Stimulated activated CD8-positive, alpha-beta memory T cell treated with anti-CD3 and anti-CD28 coated beads, Interleukin-15, amount 100 ng/mL, for 48 hours (primary cell): ENCODE measurements around the gene MCF2L2.

ENCODE experiments used
- DNase-seq, 2 donors: peaks; one replicate each; pipeline ENCODE4 v3.0.0-alpha.2; 2020; ENCODE audit warnings: low read depth in 2 of 2

The MCF2L2 gene

GRCh38 chr3:183163563-183163962 is 264.9 kb downstream of the MCF2L2 start:
- DNase-seq, result no peak

GRCh38 chr3:183161552-183162336 is 266.7 kb downstream of the MCF2L2 start:
- no peak for DNase-seq

- no peak for DNase-seq
Observed at GRCh38 chr3:183160616-183161015, 267.8 kb downstream of the MCF2L2 start.

- DNase-seq, result no peak
Observed at GRCh38 chr3:183159333-183159732, 269.1 kb downstream of the MCF2L2 start.

- peak; percentile 46 to 54 for DNase-seq
Observed at GRCh38 chr3:183158551-183159006, 269.8 kb downstream of the MCF2L2 start.

GRCh38 chr3:183158113-183158512 is 270.3 kb downstream of the MCF2L2 start:
- DNase-seq, result no peak

- DNase-seq, result no peak
Observed at GRCh38 chr3:183156266-183156665, 272.2 kb downstream of the MCF2L2 start.

GRCh38 chr3:183155499-183155898 is 272.9 kb downstream of the MCF2L2 start:
- no peak for DNase-seq

GRCh38 chr3:183153210-183153950 is 275.0 kb downstream of the MCF2L2 start:
- DNase-seq, result no peak

GRCh38 chr3:183151821-183152351 is 276.5 kb downstream of the MCF2L2 start:
- no peak for DNase-seq

- no peak for DNase-seq
Observed at GRCh38 chr3:183151086-183151485, 277.3 kb downstream of the MCF2L2 start.

GRCh38 chr3:183149915-183150750 is 278.3 kb downstream of the MCF2L2 start:
- DNase-seq, result no peak

- DNase-seq, result no peak
Observed at GRCh38 chr3:183148056-183148455, 280.4 kb downstream of the MCF2L2 start.

GRCh38 chr3:183144363-183144762 is 284.1 kb downstream of the MCF2L2 start:
- DNase-seq, result no peak

GRCh38 chr3:183142199-183142598 is 286.2 kb downstream of the MCF2L2 start:
- DNase-seq, result no peak

GRCh38 chr3:183134844-183135243 is 293.6 kb downstream of the MCF2L2 start:
- DNase-seq, result no peak

- DNase-seq, result no peak
Observed at GRCh38 chr3:183132409-183132808, 296.0 kb downstream of the MCF2L2 start.

GRCh38 chr3:183131735-183132134 is 296.7 kb downstream of the MCF2L2 start:
- no peak for DNase-seq

- no peak for DNase-seq
Observed at GRCh38 chr3:183131186-183131725, 297.2 kb downstream of the MCF2L2 start.

GRCh38 chr3:183129243-183129642 is 299.2 kb downstream of the MCF2L2 start:
- no peak for DNase-seq

GRCh38 chr3:183128709-183129108 is 299.7 kb downstream of the MCF2L2 start:
- DNase-seq, result no peak
